GM12878 (cell line): Measurements from ENCODE around the gene TUBB4B.

Source experiments
- CEBPB ChIP-seq, 2 experiments: fragments of 150-350 bp in 1 of 2; IDR thresholded peaks; 2 replicates each; pipeline ENCODE4 v1.6.1; 2012 to 2014; ENCODE audit warnings: low read depth in 2 of 2, low read length in 2 of 2, borderline replicate concordance in 1 of 2, inconsistent platforms in 1 of 2
- CHD2 ChIP-seq: IDR thresholded peaks from 2 replicates; pipeline ENCODE4 v1.6.1; 2011; ENCODE audit warnings: low read depth, low read length, improper control_type of control experiment, borderline replicate concordance
- POLR2AphosphoS5 ChIP-seq: IDR thresholded peaks from 2 replicates; pipeline ENCODE4 v1.6.1; 2011; ENCODE audit warnings: mild to moderate bottlenecking, low read length, inconsistent platforms
- SIN3A ChIP-seq: IDR thresholded peaks from 2 replicates; pipeline ENCODE4 v1.6.1; 2012; ENCODE audit warnings: low read depth, low read length, improper control_type of control experiment
- TF ChIP-seq, protein P1 (sequence below), 3 experiments: IDR thresholded peaks in 2 of 3; conservative IDR thresholded peaks in 1 of 3; 2 replicates each; pipeline ENCODE4 v1.5.1; 2011; ENCODE audit warnings: low read depth in 3 of 3, low read length in 3 of 3, mild to moderate bottlenecking in 3 of 3, control low read depth in 2 of 3, moderate library complexity in 2 of 3, inconsistent platforms in 1 of 3, mixed read lengths in 1 of 3; ENCODE audit not compliant: control insufficient read depth in 2 of 3, insufficient read depth in 1 of 3; ENCODE audit errors: extremely low read depth in 1 of 3
- TF ChIP-seq, protein P2 (sequence below): fragments of 450-650 bp; IDR thresholded peaks from 2 replicates; pipeline ENCODE4 v1.6.1; 2018; ENCODE audit warnings: borderline replicate concordance, mild to moderate bottlenecking; ENCODE audit not compliant: partially characterized antibody
- TF ChIP-seq, protein P3 (sequence below): IDR thresholded peaks from 2 replicates; pipeline ENCODE4 v1.6.1; 2012; ENCODE audit warnings: mild to moderate bottlenecking, low read depth, low read length

DNA sequence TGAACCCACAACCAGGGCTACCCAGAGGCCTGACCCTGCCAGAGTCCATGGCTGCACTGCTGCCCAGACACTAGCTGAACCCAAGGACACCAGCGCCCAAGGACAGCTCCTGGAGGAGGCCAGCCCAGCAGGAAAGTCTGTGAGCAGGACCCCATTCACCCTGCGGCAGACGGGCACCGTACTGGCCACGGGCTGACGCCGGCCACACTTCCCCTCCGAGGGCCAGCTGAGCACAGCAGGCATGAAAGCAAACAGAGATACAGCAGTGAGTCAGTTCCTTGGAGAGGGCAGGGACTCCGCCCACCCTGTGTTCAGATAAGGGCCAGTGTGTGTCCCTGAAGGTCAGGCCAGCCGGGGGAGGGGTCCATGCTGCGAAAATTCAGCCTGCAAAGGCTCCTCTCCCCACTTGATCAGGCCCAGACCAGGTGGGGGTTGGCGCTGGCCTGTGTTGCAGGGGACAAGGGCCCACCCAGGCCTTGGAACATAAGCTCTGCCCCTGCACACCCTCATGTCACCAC lies 22.3 kb upstream of the TUBB4B start:
- TF ChIP-seq, protein P1, sequence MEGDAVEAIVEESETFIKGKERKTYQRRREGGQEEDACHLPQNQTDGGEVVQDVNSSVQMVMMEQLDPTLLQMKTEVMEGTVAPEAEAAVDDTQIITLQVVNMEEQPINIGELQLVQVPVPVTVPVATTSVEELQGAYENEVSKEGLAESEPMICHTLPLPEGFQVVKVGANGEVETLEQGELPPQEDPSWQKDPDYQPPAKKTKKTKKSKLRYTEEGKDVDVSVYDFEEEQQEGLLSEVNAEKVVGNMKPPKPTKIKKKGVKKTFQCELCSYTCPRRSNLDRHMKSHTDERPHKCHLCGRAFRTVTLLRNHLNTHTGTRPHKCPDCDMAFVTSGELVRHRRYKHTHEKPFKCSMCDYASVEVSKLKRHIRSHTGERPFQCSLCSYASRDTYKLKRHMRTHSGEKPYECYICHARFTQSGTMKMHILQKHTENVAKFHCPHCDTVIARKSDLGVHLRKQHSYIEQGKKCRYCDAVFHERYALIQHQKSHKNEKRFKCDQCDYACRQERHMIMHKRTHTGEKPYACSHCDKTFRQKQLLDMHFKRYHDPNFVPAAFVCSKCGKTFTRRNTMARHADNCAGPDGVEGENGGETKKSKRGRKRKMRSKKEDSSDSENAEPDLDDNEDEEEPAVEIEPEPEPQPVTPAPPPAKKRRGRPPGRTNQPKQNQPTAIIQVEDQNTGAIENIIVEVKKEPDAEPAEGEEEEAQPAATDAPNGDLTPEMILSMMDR (IDR thresholded peaks at IDR 0.05 in 2 of 3, conservative IDR thresholded peaks at IDR 0.05 in 1 of 3; ENCODE audit: control insufficient read depth in 2 of 3, extremely low read depth in 1 of 3, insufficient read depth in 1 of 3, low read depth in 3 of 3, low read length in 3 of 3) = no peak
- TF ChIP-seq CEBPB (IDR thresholded peaks at IDR 0.05; ENCODE audit: borderline replicate concordance in 1 of 2, low read depth in 2 of 2, low read length in 2 of 2) (no peak), CHD2 (no peak), POLR2AphosphoS5 (no peak), SIN3A (no peak)
- TF ChIP-seq, protein P2, sequence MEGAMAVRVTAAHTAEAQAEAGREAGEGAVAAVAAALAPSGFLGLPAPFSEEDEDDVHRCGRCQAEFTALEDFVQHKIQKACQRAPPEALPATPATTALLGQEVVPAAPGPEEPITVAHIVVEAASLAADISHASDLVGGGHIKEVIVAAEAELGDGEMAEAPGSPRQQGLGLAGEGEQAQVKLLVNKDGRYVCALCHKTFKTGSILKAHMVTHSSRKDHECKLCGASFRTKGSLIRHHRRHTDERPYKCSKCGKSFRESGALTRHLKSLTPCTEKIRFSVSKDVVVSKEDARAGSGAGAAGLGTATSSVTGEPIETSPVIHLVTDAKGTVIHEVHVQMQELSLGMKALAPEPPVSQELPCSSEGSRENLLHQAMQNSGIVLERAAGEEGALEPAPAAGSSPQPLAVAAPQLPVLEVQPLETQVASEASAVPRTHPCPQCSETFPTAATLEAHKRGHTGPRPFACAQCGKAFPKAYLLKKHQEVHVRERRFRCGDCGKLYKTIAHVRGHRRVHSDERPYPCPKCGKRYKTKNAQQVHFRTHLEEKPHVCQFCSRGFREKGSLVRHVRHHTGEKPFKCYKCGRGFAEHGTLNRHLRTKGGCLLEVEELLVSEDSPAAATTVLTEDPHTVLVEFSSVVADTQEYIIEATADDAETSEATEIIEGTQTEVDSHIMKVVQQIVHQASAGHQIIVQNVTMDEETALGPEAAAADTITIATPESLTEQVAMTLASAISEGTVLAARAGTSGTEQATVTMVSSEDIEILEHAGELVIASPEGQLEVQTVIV = no peak
- TF ChIP-seq, protein P3, sequence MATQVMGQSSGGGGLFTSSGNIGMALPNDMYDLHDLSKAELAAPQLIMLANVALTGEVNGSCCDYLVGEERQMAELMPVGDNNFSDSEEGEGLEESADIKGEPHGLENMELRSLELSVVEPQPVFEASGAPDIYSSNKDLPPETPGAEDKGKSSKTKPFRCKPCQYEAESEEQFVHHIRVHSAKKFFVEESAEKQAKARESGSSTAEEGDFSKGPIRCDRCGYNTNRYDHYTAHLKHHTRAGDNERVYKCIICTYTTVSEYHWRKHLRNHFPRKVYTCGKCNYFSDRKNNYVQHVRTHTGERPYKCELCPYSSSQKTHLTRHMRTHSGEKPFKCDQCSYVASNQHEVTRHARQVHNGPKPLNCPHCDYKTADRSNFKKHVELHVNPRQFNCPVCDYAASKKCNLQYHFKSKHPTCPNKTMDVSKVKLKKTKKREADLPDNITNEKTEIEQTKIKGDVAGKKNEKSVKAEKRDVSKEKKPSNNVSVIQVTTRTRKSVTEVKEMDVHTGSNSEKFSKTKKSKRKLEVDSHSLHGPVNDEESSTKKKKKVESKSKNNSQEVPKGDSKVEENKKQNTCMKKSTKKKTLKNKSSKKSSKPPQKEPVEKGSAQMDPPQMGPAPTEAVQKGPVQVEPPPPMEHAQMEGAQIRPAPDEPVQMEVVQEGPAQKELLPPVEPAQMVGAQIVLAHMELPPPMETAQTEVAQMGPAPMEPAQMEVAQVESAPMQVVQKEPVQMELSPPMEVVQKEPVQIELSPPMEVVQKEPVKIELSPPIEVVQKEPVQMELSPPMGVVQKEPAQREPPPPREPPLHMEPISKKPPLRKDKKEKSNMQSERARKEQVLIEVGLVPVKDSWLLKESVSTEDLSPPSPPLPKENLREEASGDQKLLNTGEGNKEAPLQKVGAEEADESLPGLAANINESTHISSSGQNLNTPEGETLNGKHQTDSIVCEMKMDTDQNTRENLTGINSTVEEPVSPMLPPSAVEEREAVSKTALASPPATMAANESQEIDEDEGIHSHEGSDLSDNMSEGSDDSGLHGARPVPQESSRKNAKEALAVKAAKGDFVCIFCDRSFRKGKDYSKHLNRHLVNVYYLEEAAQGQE = no peak
